Caco-2 (cell line): Measurements from ENCODE around the gene TRIM17. TPM values are rescaled to one million over a fixed set of nuclear protein-coding genes. Genes with fewer than 3 reads are reported as not detected.

Experiments used
- BruUV-seq: library from RNA; stranded (reverse); fragments of 400-500 nt; replicated peaks from 2 replicates; lab custom pipeline; 2021; lab: Mats Ljungman, UMichigan
- CTCF ChIA-PET: fragments of 300-600 bp; sonication (Branson Sonifier 250); formaldehyde crosslinking; loops from one replicate; lab custom pipeline; 2022; ENCODE audit warnings: antibody characterized with exemption; lab: Charles Lee
- POLR2A ChIA-PET: fragments of 300-600 bp; sonication (Branson Sonifier 250); formaldehyde crosslinking; loops from one replicate; lab custom pipeline; 2022; ENCODE audit warnings: antibody characterized with exemption; lab: Charles Lee
- DNase-seq, 2 experiments: peaks; one replicate each; pipeline versions ENCODE4 v3.0.0 to v3.0.0-alpha.2; 2020 to 2022
- H3K27me3 ChIP-seq: replicated peaks from 2 replicates; pipeline ENCODE4 v1.6.0; 2011; ENCODE audit warnings: low read length; ENCODE audit not compliant: control insufficient read depth, insufficient read depth
- H3K36me3 ChIP-seq: 2 replicates; pipeline ENCODE4 v1.5.1; 2011; ENCODE audit warnings: low read length; ENCODE audit not compliant: control insufficient read depth, insufficient read depth
- H3K4me1 ChIP-seq: fragments of 250-450 bp; sonication (Bioruptor Pico); 2 replicates; pipeline ENCODE4 v1.5.1; 2020; ENCODE audit warnings: mild to moderate bottlenecking
- H3K4me3 ChIP-seq: 2 replicates; pipeline ENCODE4 v1.5.1; 2011; ENCODE audit warnings: low read depth, mild to moderate bottlenecking, control low read depth, low read length
- H3K9me3 ChIP-seq: fragments of 250-450 bp; sonication (Bioruptor Pico); 2 replicates; pipeline ENCODE4 v1.5.1; 2020; ENCODE audit warnings: mild to moderate bottlenecking, moderate library complexity
- H3K27ac Mint-ChIP-seq: one replicate; pipeline ENCODE4 v1.8.0; 2022; ENCODE audit warnings: mixed read lengths; ENCODE audit not compliant: unreplicated experiment
- H3K27me3 Mint-ChIP-seq: one replicate; pipeline ENCODE4 v1.8.0; 2022; ENCODE audit warnings: mixed read lengths; ENCODE audit not compliant: insufficient read depth, unreplicated experiment
- H3K36me3 Mint-ChIP-seq: one replicate; pipeline ENCODE4 v1.8.0; 2022; ENCODE audit warnings: mild to moderate bottlenecking, mixed read lengths; ENCODE audit not compliant: insufficient read depth, unreplicated experiment
- H3K4me1 Mint-ChIP-seq: one replicate; pipeline ENCODE4 v1.8.0; 2022; ENCODE audit warnings: low read depth, mixed read lengths; ENCODE audit not compliant: unreplicated experiment
- H3K4me3 Mint-ChIP-seq: one replicate; pipeline ENCODE4 v1.8.0; 2022; ENCODE audit warnings: mild to moderate bottlenecking, moderate library complexity, mixed read lengths; ENCODE audit not compliant: unreplicated experiment
- H3K9me3 Mint-ChIP-seq: one replicate; pipeline ENCODE4 v1.8.0; 2022; ENCODE audit warnings: mixed read lengths; ENCODE audit not compliant: unreplicated experiment
- CTCF ChIP-seq, 2 experiments: fragments of 200-600 bp in 1 of 2; IDR thresholded peaks; 1 replicate in 1 of 2; 2 replicates in 1 of 2; pipeline versions ENCODE4 v1.5.1 to v1.8.0; 2011 to 2022; ENCODE audit warnings: antibody characterized with exemption in 1 of 2, control low read depth in 1 of 2, inconsistent platforms in 1 of 2, low read depth in 1 of 2, low read length in 1 of 2, mild to moderate bottlenecking in 1 of 2, moderate library complexity in 1 of 2; ENCODE audit not compliant: insufficient read depth in 1 of 2, severe bottlenecking in 1 of 2, unreplicated experiment in 1 of 2
- intact Hi-C: fragments of 100-400 bp; cut with micrococcal nuclease; formaldehyde crosslinking; loops from one replicate; pipeline ENCODE4 v1.10.0; 2022; ENCODE audit not compliant: unreplicated experiment
- total RNA-seq: library from RNA; stranded (reverse); gene quantifications from 2 replicates; pipeline ENCODE4 v1.2.3, GENCODE V29; 2022

Gene TRIM17
- total RNA-seq, 1 experiment from 2014 or later: 4.0 TPM

- no TSS peak for BruUV-seq
Observed at GRCh38 chr1:228373004-228373680, 43.5 kb downstream of the TRIM17 start.

GRCh38 chr1:228372183-228373003 lies 44.3 kb downstream of the TRIM17 start:
- DNase-seq: peak in 1 of 2 experiments; percentile 38
- Histone ChIP-seq H3K36me3 (no peaks in the 10 kb centered on the region), H3K9me3 (no peaks in the 10 kb centered on the region), H3K4me1 (peaks cover 20% of the 10 kb centered on the region), H3K4me3 (no peak overlapping the region), H3K27me3 (no peaks in the 10 kb centered on the region)
- no TSS peak for BruUV-seq
- intact Hi-C loops: no loop called here
- CTCF ChIA-PET: no interaction called here
- Mint-ChIP-seq H3K4me3 (no peak overlapping the region), H3K36me3 (peaks cover 4% of the 10 kb centered on the region), H3K27ac (no peak overlapping the region), H3K4me1 (peaks cover 6% of the 10 kb centered on the region), H3K27me3 (no peaks in the 10 kb centered on the region), H3K9me3 (no peaks in the 10 kb centered on the region)
- POLR2A ChIA-PET: interaction anchor here (0.6 kb wide), 1 partner anchor 59 kb away, joined by 4 read pairs; no protein-coding TSS in a partner anchor
- TF ChIP-seq CTCF (IDR thresholded peaks at IDR 0.05; ENCODE audit: insufficient read depth in 1 of 2, low read depth in 1 of 2, low read length in 1 of 2, severe bottlenecking in 1 of 2, unreplicated experiment in 1 of 2): no peak

More at GRCh38 chr1:228373004-228373680, 43.5 kb downstream of the TRIM17 start:
- POLR2A ChIA-PET: no interaction called here
- no peaks in the 10 kb centered on the region for H3K27me3 Mint-ChIP-seq
- intact Hi-C loops: no loop called here
- no peak for TF ChIP-seq CTCF (IDR thresholded peaks at IDR 0.05; ENCODE audit: insufficient read depth in 1 of 2, low read depth in 1 of 2, low read length in 1 of 2, severe bottlenecking in 1 of 2, unreplicated experiment in 1 of 2)
- Histone ChIP-seq H3K4me1 (peaks cover 12% of the 10 kb centered on the region), H3K27me3 (no peaks in the 10 kb centered on the region), H3K9me3 (no peaks in the 10 kb centered on the region), H3K36me3 (no peaks in the 10 kb centered on the region), H3K4me3 (no peak overlapping the region)
- no peaks in the 10 kb centered on the region for H3K9me3 Mint-ChIP-seq
- H3K4me1 Mint-ChIP-seq: peaks cover 6% of the 10 kb centered on the region
- CTCF ChIA-PET: no interaction called here
- no peak overlapping the region for H3K27ac Mint-ChIP-seq
- no peak overlapping the region for H3K4me3 Mint-ChIP-seq
- peaks cover 4% of the 10 kb centered on the region for H3K36me3 Mint-ChIP-seq
- DNase-seq: no peak

DNA sequence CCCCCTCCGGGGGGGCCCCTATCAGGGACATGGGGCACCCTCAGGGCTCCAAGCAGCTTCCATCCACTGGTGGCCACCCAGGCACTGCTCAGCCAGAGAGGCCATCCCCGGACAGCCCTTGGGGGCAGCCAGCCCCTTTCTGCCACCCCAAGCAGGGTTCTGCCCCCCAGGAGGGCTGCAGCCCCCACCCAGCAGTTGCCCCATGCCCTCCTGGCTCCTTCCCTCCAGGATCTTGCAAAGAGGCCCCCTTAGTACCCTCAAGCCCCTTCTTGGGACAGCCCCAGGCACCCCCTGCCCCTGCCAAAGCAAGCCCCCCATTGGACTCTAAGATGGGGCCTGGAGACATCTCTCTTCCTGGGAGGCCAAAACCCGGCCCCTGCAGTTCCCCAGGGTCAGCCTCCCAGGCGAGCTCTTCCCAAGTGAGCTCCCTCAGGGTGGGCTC lies 44.9 kb downstream of the TRIM17 start:
- CTCF ChIA-PET: no interaction called here
- intact Hi-C loops: no loop called here
- Histone ChIP-seq H3K36me3 (no peaks in the 10 kb centered on the region), H3K4me3 (no peak overlapping the region), H3K27me3 (no peaks in the 10 kb centered on the region), H3K9me3 (no peaks in the 10 kb centered on the region), H3K4me1 (peaks cover 22% of the 10 kb centered on the region)
- TF ChIP-seq CTCF (IDR thresholded peaks at IDR 0.05; ENCODE audit: insufficient read depth in 1 of 2, low read depth in 1 of 2, low read length in 1 of 2, severe bottlenecking in 1 of 2, unreplicated experiment in 1 of 2): no peak
- POLR2A ChIA-PET: interaction anchor here (0.6 kb wide), 1 partner anchor 60 kb away, joined by 4 read pairs; no protein-coding TSS in a partner anchor
- Mint-ChIP-seq H3K9me3 (no peaks in the 10 kb centered on the region), H3K4me3 (no peak overlapping the region), H3K27me3 (no peaks in the 10 kb centered on the region), H3K27ac (no peak overlapping the region), H3K4me1 (peaks cover 6% of the 10 kb centered on the region), H3K36me3 (peaks cover 4% of the 10 kb centered on the region)
- no peak for DNase-seq
- no TSS peak for BruUV-seq
